PC-9 (cell line): ENCODE measurements around the gene PPIE.

Source experiments
- CTCF ChIP-seq: fragments of 200-600 bp; sonication (generic); conservative IDR thresholded peaks from 2 replicates; pipeline ENCODE4 v1.6.1; 2017; ENCODE audit warnings: mixed run types, antibody characterized with exemption, mild to moderate bottlenecking, moderate library complexity
- EZH2 ChIP-seq: fragments of 200-600 bp; sonication (generic); IDR thresholded peaks from 2 replicates; pipeline ENCODE4 v1.8.0; 2017; ENCODE audit warnings: antibody characterized with exemption, low read depth

- TF ChIP-seq CTCF (no peak), EZH2 (no peak)
Measured at GRCh38 chr1:39689214-39689613, 49.5 kb upstream of the PPIE start.
